Measurements from ENCODE around the gene ENTR1.

ENTR1 gene

DNA sequence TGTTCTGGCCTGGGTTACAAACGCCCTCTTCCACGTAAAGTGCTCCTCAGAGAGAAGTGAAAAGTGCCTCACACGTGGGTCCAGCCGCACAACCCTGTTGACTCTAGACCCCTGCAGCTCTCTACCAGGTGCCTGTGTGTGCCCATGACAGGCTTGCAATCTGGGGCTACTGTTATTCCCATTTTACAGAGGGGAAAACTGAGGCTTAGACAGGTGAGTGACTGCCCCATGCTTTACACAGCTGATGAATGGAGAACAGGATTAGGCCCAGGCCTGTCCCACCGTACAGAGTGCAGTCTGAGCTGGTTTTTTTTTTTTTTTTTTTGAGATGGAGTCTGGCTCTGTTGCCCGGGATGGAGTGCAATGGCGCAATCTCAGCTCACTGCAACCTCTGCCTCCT is 35.4 kb upstream of the ENTR1 start:
- no peak overlapping the region for H3K4me3 ChIP-seq (ENCODE audit: low read length)
- H3K4me1 ChIP-seq (ENCODE audit: control insufficient read depth, insufficient read depth, low read length), result no peaks in the 10 kb centered on the region
- no peaks in the 10 kb centered on the region for H3K27me3 ChIP-seq (replicated peaks; ENCODE audit: control insufficient read depth, insufficient read depth, low read length)
- no peak for DNase-seq (ENCODE audit: low read depth)
- H3K36me3 ChIP-seq (ENCODE audit: control insufficient read depth, insufficient read depth, low read length, severe bottlenecking), result peaks cover 96% of the 10 kb centered on the region
- H3K9me3 ChIP-seq (ENCODE audit: control insufficient read depth, low read length), result no peaks in the 10 kb centered on the region
- H3K9ac ChIP-seq (ENCODE audit: low read length), result no peak overlapping the region

DNA sequence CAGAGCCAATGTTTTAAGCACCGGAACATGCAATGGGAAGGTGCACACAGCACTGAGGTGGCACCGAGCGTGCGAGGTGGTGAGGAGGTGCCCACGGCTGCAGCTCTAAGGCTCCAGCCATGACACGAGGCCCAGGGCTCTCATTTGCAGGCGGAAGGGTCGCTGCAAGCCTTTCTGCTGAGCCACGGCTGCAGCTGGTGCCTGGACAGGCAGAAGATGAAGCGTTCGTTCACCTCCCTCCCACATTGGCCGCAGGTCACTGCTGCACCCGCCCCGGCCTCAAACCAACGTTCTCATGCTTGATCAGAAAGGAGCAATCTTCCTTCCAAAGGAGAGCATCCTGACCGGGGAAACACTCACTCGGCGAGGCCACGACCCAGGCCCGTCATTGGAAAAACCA is 33.7 kb upstream of the ENTR1 start:
- Histone ChIP-seq H3K9ac (ENCODE audit: low read length) (no peak overlapping the region), H3K4me1 (ENCODE audit: control insufficient read depth, insufficient read depth, low read length) (peaks cover 5% of the 10 kb centered on the region), H3K9me3 (ENCODE audit: control insufficient read depth, low read length) (no peaks in the 10 kb centered on the region), H3K36me3 (ENCODE audit: control insufficient read depth, insufficient read depth, low read length, severe bottlenecking) (peaks cover 86% of the 10 kb centered on the region), H3K4me3 (ENCODE audit: low read length) (no peak overlapping the region), H3K27me3 (replicated peaks; ENCODE audit: control insufficient read depth, insufficient read depth, low read length) (no peaks in the 10 kb centered on the region)
- DNase-seq (ENCODE audit: low read depth), result no peak

DNA sequence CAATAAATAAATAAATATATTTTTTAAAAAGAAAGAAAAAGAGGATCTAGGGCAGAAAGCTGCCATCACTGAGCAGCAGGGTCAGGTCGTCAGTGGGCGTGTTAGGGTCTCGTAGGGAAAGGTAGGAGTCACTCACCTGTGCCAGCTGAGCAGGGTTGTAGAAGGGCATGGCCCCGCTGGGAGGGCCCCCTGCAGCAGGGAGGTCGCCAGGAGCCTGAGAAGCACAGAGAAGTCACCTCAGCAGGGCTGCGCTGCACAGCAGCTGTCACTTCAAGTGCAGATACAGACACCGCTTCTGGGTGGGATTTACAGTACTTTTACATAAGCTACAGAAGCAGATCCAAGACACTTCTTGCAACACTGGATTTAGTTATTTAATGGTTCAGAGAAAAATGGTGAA is 33.3 kb upstream of the ENTR1 start:
- H3K9me3 ChIP-seq (ENCODE audit: control insufficient read depth, low read length), result no peaks in the 10 kb centered on the region
- H3K9ac ChIP-seq (ENCODE audit: low read length), result no peak overlapping the region
- H3K4me3 ChIP-seq (ENCODE audit: low read length), result no peak overlapping the region
- H3K36me3 ChIP-seq (ENCODE audit: control insufficient read depth, insufficient read depth, low read length, severe bottlenecking), result peaks cover 81% of the 10 kb centered on the region
- no peak for DNase-seq (ENCODE audit: low read depth)
- peaks cover 5% of the 10 kb centered on the region for H3K4me1 ChIP-seq (ENCODE audit: control insufficient read depth, insufficient read depth, low read length)
- no peaks in the 10 kb centered on the region for H3K27me3 ChIP-seq (replicated peaks; ENCODE audit: control insufficient read depth, insufficient read depth, low read length)

DNA sequence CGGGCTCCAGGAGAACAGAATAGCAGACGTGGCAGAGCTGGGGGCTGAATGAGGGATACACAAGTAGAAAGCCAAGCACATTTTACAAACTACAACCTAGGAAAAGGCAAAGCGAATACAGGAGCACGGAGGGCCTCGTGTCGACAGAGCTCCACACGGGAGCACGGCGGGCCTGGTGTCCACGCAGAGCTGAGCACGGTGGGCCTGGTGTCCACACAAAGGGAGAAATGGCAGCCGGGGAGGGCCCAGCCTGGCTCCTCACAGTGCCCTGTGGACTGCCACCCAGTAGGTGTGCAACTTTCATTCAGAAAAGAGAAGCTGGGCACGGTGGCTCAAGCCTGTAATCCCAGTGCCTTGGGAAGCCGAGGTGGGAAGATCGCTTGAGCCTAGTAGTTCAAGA is 32.7 kb upstream of the ENTR1 start:
- Histone ChIP-seq H3K36me3 (ENCODE audit: control insufficient read depth, insufficient read depth, low read length, severe bottlenecking) (peaks cover 75% of the 10 kb centered on the region), H3K9ac (ENCODE audit: low read length) (no peak overlapping the region), H3K4me1 (ENCODE audit: control insufficient read depth, insufficient read depth, low read length) (peaks cover 7% of the 10 kb centered on the region), H3K27me3 (replicated peaks; ENCODE audit: control insufficient read depth, insufficient read depth, low read length) (no peaks in the 10 kb centered on the region), H3K9me3 (ENCODE audit: control insufficient read depth, low read length) (no peaks in the 10 kb centered on the region), H3K4me3 (ENCODE audit: low read length) (no peak overlapping the region)
- DNase-seq (ENCODE audit: low read depth), result no peak

DNA sequence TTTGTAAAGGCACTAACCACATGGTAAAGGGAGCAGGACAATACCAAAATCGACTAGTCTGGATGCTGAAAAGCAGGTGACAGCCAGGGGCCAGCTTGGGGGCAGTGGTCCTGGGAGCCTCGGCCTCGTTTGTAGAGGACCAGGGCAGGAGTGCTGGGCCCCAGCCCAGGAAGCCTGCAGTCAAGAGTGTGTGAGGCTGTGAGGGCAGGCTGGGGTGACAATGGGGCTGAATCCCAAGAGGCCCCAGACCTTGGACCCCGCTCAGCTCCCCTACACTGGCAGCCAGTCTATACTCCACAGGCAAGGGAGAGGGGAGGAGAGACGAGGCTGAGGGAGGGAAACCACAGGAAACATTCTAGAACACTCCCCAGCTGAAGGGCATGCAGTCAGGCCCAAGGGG is 31.9 kb upstream of the ENTR1 start:
- H3K9ac ChIP-seq (ENCODE audit: low read length), result no peak overlapping the region
- H3K4me1 ChIP-seq (ENCODE audit: control insufficient read depth, insufficient read depth, low read length), result peaks cover 16% of the 10 kb centered on the region
- H3K4me3 ChIP-seq (ENCODE audit: low read length), result no peak overlapping the region
- peaks cover 67% of the 10 kb centered on the region for H3K36me3 ChIP-seq (ENCODE audit: control insufficient read depth, insufficient read depth, low read length, severe bottlenecking)
- H3K27me3 ChIP-seq (replicated peaks; ENCODE audit: control insufficient read depth, insufficient read depth, low read length), result no peaks in the 10 kb centered on the region
- H3K9me3 ChIP-seq (ENCODE audit: control insufficient read depth, low read length), result no peaks in the 10 kb centered on the region
- no peak for DNase-seq (ENCODE audit: low read depth)

DNA sequence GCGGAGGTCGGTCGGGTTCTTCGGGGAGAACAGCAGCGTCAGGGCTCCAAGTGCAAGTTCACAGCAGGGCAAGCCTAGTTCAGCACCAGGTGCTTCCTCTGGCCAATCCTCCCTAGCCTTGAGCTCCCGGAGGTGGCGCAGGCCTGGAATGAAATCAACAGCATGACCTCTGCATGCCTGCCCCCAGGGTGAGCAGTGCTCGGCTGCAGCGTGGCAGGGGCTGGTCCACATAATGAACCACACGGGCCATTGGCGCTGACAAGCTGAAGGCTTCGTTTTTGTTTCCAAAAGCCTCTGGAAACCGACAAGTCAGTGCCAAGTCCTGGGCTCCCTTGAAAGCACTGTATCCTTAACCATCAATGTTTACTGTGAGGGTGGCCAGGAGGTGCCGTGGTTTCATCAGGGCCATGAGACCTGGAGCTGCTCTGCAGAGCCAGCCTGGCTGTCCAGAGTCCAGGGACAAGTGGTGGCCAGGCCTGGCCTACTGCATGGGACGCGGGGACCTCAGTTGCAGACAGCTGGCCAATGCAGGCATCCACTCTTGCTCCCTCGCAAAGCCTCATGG is 31.3 kb upstream of the ENTR1 start:
- peaks cover 21% of the 10 kb centered on the region for H3K4me1 ChIP-seq (ENCODE audit: control insufficient read depth, insufficient read depth, low read length)
- no peak for DNase-seq (ENCODE audit: low read depth)
- H3K9me3 ChIP-seq (ENCODE audit: control insufficient read depth, low read length), result no peaks in the 10 kb centered on the region
- H3K4me3 ChIP-seq (ENCODE audit: low read length), result no peak overlapping the region
- H3K27me3 ChIP-seq (replicated peaks; ENCODE audit: control insufficient read depth, insufficient read depth, low read length), result no peaks in the 10 kb centered on the region
- peaks cover 62% of the 10 kb centered on the region for H3K36me3 ChIP-seq (ENCODE audit: control insufficient read depth, insufficient read depth, low read length, severe bottlenecking)
- H3K9ac ChIP-seq (ENCODE audit: low read length), result no peak overlapping the region

DNA sequence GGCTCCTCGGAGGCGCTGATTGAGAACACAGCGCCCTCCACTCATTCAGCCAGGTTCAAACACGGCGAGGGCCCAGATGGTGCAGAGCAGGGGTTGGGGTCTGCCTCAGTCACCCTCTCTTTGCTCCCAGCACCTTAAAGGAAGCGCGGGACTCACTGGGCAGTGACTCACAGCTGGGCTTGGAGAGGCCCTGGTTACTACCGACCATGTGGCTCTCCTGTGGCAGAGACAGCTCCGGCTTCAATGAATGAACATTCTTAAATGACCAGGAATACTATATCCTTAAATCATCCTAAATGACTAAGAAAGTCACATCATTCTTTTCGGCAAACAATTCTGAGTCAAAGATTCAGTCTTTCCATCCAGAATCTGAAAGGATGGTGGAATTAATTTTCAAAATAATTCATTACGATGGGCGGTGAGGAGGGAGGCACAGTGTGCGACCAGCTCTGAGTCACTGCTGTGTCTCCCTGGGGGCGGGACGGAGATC is 30.8 kb upstream of the ENTR1 start:
- Histone ChIP-seq H3K9me3 (ENCODE audit: control insufficient read depth, low read length) (no peaks in the 10 kb centered on the region), H3K4me3 (ENCODE audit: low read length) (no peak overlapping the region), H3K4me1 (ENCODE audit: control insufficient read depth, insufficient read depth, low read length) (peaks cover 25% of the 10 kb centered on the region), H3K27me3 (replicated peaks; ENCODE audit: control insufficient read depth, insufficient read depth, low read length) (no peaks in the 10 kb centered on the region), H3K36me3 (ENCODE audit: control insufficient read depth, insufficient read depth, low read length, severe bottlenecking) (peaks cover 57% of the 10 kb centered on the region), H3K9ac (ENCODE audit: low read length) (no peak overlapping the region)
- DNase-seq (ENCODE audit: low read depth), result no peak

DNA sequence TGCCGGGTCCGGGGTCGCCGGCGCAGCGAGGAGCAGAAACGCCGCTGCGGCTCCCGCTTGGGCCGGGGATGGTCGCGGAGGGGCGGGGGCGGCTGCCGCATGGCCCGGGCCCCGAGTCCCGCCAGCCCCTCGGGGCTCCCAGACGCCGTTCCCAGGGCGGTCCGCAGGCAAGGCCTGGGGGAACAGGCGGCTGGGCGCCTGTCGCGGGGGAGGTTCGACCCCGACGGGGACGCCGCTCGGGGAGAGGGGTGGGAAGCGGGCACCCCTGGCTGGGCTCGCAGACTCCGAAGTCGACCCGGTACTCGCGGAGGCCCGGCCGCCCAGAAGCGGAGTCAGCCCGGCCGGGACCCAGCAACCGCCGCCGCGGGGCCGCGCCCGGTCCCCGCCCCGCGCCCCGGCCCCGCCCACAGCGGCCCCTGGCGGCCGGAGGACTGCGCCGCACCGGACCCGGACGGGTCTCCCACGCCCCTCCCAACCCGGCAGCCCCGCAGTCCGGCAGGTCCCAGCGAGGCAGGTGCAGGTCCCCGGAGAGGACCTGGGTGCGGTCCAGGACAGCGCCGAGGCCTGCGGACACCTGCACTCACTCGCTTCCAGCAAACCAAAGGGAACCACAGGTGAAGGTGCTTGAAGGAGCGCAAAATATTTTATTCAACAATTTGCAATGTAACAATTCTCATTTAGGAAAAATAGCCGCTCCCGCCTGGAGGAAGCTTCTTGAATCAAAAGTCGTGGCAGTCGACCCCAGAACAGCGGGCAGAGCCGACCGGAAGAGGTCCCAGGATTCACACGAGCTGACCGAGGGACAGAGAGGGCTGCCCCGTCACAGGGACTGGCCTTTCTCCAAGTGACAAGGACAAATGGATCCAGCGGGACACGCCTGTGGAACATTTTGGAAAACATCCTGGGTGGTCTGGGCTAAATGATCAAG is 29.3 kb upstream of the ENTR1 start, which contains the start of gene INPP5E:
Gene INPP5E, minus strand, starts transcription at position 365 of the 928 bp plus-strand sequence. CDS start 426 bp downstream, outside the sequence.
- peak within 1 kb of the TSS; percentile 87 for H3K4me3 ChIP-seq (ENCODE audit: low read length)
- peaks cover 25% of the 10 kb centered on the region for H3K4me1 ChIP-seq (ENCODE audit: control insufficient read depth, insufficient read depth, low read length)
- H3K27me3 ChIP-seq (replicated peaks; ENCODE audit: control insufficient read depth, insufficient read depth, low read length), result no peaks in the 10 kb centered on the region
- peak; percentile 87 for DNase-seq (ENCODE audit: low read depth)
- peaks cover 44% of the 10 kb centered on the region for H3K36me3 ChIP-seq (ENCODE audit: control insufficient read depth, insufficient read depth, low read length, severe bottlenecking)
- no peaks in the 10 kb centered on the region for H3K9me3 ChIP-seq (ENCODE audit: control insufficient read depth, low read length)
- H3K9ac ChIP-seq (ENCODE audit: low read length), result peak within 1 kb of the TSS; percentile 90

DNA sequence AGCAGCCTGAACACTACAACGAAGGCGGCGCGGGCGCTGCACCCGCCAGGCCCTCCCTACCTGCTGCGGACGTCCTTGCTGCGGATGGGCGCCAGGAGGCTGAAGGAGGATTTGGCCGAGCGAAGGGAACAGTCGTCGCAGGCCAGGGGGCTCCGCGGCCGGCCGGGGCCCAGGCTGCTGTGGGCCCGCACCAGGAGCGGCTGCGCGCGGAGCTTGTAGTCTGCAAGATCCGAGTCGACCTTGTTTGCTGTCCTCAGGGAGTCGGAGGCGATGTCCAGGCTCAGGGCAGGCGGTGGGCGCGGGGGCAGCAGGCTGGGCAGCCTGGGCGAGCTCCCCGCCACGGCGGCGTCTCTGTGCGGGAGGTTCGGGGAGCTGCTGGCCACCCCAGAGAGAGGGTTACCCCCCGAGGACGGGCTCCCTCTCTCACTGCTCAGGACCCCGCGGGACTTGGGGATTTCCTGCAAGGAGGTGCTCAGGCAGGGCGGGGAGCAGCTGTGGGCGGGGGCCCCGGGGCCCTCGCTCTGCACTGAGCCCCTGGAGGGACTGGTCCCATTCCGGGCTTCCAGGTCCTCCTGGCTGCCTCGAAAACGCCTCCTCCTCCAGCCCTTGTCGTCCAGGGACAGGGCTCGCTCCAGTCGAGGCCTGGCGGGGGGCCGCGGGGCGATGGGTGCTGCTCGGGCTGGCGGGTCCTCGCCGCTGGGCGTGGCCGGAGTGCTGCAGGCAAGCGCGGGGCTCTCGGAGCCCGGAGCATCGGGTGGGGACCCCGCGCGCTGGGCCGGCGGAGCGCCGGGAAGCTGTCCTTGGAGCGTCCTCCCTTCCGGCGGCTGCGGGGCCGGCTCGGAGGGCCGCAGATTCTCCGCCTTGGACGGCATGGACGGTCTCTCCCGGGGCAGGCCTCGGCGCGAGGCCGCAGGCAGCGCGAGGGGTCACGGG is 28.4 kb upstream of the ENTR1 start:
- H3K4me1 ChIP-seq (ENCODE audit: control insufficient read depth, insufficient read depth, low read length), result peaks cover 25% of the 10 kb centered on the region
- H3K9ac ChIP-seq (ENCODE audit: low read length), result peak overlapping the region; percentile 90
- H3K4me3 ChIP-seq (ENCODE audit: low read length), result peak overlapping the region; percentile 87
- no peaks in the 10 kb centered on the region for H3K27me3 ChIP-seq (replicated peaks; ENCODE audit: control insufficient read depth, insufficient read depth, low read length)
- peaks cover 35% of the 10 kb centered on the region for H3K36me3 ChIP-seq (ENCODE audit: control insufficient read depth, insufficient read depth, low read length, severe bottlenecking)
- H3K9me3 ChIP-seq (ENCODE audit: control insufficient read depth, low read length), result no peaks in the 10 kb centered on the region
- DNase-seq (ENCODE audit: low read depth), result peak; percentile 59

DNA sequence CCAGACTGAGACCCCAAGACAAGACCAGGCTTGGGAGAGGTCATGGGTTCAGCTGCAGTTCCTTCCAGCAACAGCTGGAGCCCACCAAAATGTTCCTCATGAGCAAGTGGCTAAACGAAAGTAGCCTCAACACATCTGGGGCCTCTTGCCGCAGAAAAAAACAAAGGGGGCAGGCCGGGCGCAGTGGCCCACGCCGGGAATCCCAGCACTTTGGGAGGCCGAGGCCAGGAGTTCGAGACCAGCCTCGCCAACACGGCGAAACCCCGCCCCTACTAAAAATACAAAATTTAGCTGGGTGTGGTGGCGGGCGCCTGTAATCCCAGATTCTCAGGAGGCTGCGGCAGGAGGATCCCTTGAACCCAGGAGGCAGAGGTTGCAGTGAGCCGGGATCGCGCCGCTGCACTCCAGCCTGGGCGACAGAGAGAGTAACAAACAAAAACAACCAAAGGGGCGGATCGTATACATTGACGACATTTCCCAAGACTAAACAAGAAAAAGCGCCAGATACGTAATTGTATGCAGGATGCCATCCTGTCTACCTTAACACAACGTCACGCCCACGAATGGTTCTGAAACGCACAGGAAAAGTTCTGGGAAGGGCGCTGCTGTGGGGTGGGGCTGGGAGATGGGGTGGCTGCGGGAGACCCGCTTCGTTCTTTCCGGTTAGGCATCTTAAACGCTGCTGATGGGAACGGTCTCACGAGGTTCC is 27.6 kb upstream of the ENTR1 start:
- Histone ChIP-seq H3K36me3 (ENCODE audit: control insufficient read depth, insufficient read depth, low read length, severe bottlenecking) (peaks cover 27% of the 10 kb centered on the region), H3K9me3 (ENCODE audit: control insufficient read depth, low read length) (no peaks in the 10 kb centered on the region), H3K4me3 (ENCODE audit: low read length) (peak overlapping the region; percentile 87), H3K27me3 (replicated peaks; ENCODE audit: control insufficient read depth, insufficient read depth, low read length) (no peaks in the 10 kb centered on the region), H3K9ac (ENCODE audit: low read length) (peak overlapping the region; percentile 90), H3K4me1 (ENCODE audit: control insufficient read depth, insufficient read depth, low read length) (peaks cover 25% of the 10 kb centered on the region)
- no peak for DNase-seq (ENCODE audit: low read depth)

All from adipocyte (in vitro differentiated cells).